Measurements from ENCODE around the gene GABRG3. TPM values are rescaled to one million over a fixed set of nuclear protein-coding genes. Genes with fewer than 3 reads are reported as not detected.

GABRG3 gene
- total RNA-seq, 1 experiment from 2014 or later: 0.15 TPM

- Histone ChIP-seq H3K9me3 (ENCODE audit: control insufficient read depth, low read depth, low read length) (no peaks in the 10 kb centered on the region), H2BK5ac (ENCODE audit: insufficient read length, low read length) (no peak overlapping the region)
These were observed 426.0 kb downstream of the GABRG3 start for GRCh38 chr15:27396996-27397395.

More at GRCh38 chr15:27396996-27397395, 426.0 kb downstream of the GABRG3 start:
- Histone ChIP-seq H3K79me2 (ENCODE audit: insufficient read depth, low read length) (no peaks in the 10 kb centered on the region), H2BK20ac (ENCODE audit: low read depth, low read length, poor library complexity, severe bottlenecking) (no peak overlapping the region), H3K4me2 (ENCODE audit: insufficient read depth, insufficient read length, low read length) (no peak overlapping the region), H3K4ac (ENCODE audit: low read depth, low read length) (no peak overlapping the region), H3K14ac (ENCODE audit: insufficient read depth, low read length) (no peak overlapping the region), H3K23me2 (ENCODE audit: insufficient read length, low read depth, low read length, poor library complexity, severe bottlenecking) (no peaks in the 10 kb centered on the region), H3K9ac (ENCODE audit: extremely low read depth, insufficient read length, low read length) (no peak overlapping the region), H3K79me1 (ENCODE audit: insufficient read depth, low read depth, low read length, poor library complexity, severe bottlenecking) (no peaks in the 10 kb centered on the region), H3K4me1 (ENCODE audit: insufficient read depth, low read length) (no peaks in the 10 kb centered on the region), H2BK15ac (ENCODE audit: low read depth, low read length) (no peak overlapping the region), H3K23ac (ENCODE audit: insufficient read length, low read depth, low read length) (no peak overlapping the region), H4K5ac (ENCODE audit: insufficient read length, low read depth, low read length) (no peak overlapping the region), H4K20me1 (ENCODE audit: control insufficient read depth, insufficient read depth, insufficient read length) (no peaks in the 10 kb centered on the region), H3K18ac (ENCODE audit: insufficient read length, low read depth, low read length) (no peak overlapping the region), H4K8ac (replicated peaks; ENCODE audit: insufficient read length, low read depth, low read length) (no peak overlapping the region), H3K27me3 (ENCODE audit: insufficient read depth, low read length) (no peaks in the 10 kb centered on the region), H4K91ac (ENCODE audit: insufficient read length, low read depth, low read length) (no peak overlapping the region), H2AFZ (ENCODE audit: low read length) (no peak overlapping the region), H3T11ph (ENCODE audit: low read length) (no peak overlapping the region), H2BK120ac (ENCODE audit: low read depth, low read length, poor library complexity, severe bottlenecking) (no peak overlapping the region), H2AK5ac (ENCODE audit: insufficient read length, low read length) (no peak overlapping the region), H3K27ac (ENCODE audit: insufficient read length, low read depth, low read length) (no peak overlapping the region), H2BK12ac (ENCODE audit: insufficient read length, low read depth, low read length) (no peak overlapping the region), H3K56ac (ENCODE audit: insufficient read length, low read depth, low read length) (no peak overlapping the region)
- H3K4me1 Mint-ChIP-seq: peaks cover 17 to 19% of the 10 kb centered on the region in 2 experiments
- DNase-seq: no peak
- 100% methylated on average over 1 of the region's 6 CpGs for WGBS (ENCODE audit: extremely low coverage, insufficient read length, low lambda C conversion rate)
- no peaks in the 10 kb centered on the region for H3K27me3 Mint-ChIP-seq (ENCODE audit: low read depth)
- H3K9me3 Mint-ChIP-seq: peaks cover 3 to 11% of the 10 kb centered on the region in 2 experiments; a peak in 2 of 5 replicates
- no peak overlapping the region for H3K27ac Mint-ChIP-seq
- H3K4me3 Mint-ChIP-seq: no peak overlapping the region
- H3K36me3 Mint-ChIP-seq (ENCODE audit: insufficient read depth in 1 of 3, low read depth in 3 of 3): peaks cover 0 to 2% (median 0%) of the 10 kb centered on the region in 3 experiments; a peak in 2 of 7 replicates
- no peak for TF ChIP-seq CTCF (conservative IDR thresholded peaks at IDR 0.05)
